LNCaP clone FGC (cell line): Measurements from ENCODE around the gene SHKBP1.
A peak's percentile ranks its signal among the peaks of the same experiment; 100 is the strongest.

Experiments
- DNase-seq: peaks from one replicate; pipeline ENCODE4 v3.0.0-alpha.2; 2011; ENCODE audit warnings: low read depth
- H3K4me3 ChIP-seq: 2 replicates; pipeline ENCODE4 v1.5.1; 2011; ENCODE audit warnings: mild to moderate bottlenecking, low read depth, low read length, control low read depth
- CTCF ChIP-seq: IDR thresholded peaks from 2 replicates; pipeline ENCODE4 v1.5.1; 2012; ENCODE audit warnings: mild to moderate bottlenecking; ENCODE audit not compliant: control insufficient read depth, insufficient read depth; ENCODE audit errors: extremely low read depth

Gene SHKBP1

GRCh38 chr19:40549007-40549708 lies 27.5 kb upstream of the SHKBP1 start:
- TF ChIP-seq CTCF: peak; percentile 88
- H3K4me3 ChIP-seq: no peak overlapping the region; the same call in 1 of the 2 replicates
- no peak for DNase-seq

- TF ChIP-seq CTCF: no peak
- DNase-seq: no peak
- no peak overlapping the region for H3K4me3 ChIP-seq
These were observed 25.7 kb upstream of the SHKBP1 start for GRCh38 chr19:40550951-40551350.

- TF ChIP-seq CTCF: no peak
- no peak for DNase-seq
- H3K4me3 ChIP-seq: no peak overlapping the region
These were observed 23.8 kb upstream of the SHKBP1 start for GRCh38 chr19:40552848-40553247.

GRCh38 chr19:40553885-40554857 lies 22.5 kb upstream of the SHKBP1 start:
- DNase-seq: no peak
- no peak overlapping the region for H3K4me3 ChIP-seq
- no peak for TF ChIP-seq CTCF

- H3K4me3 ChIP-seq: no peak overlapping the region
- no peak for TF ChIP-seq CTCF
- DNase-seq: no peak
These were observed 20.5 kb upstream of the SHKBP1 start for GRCh38 chr19:40555978-40556689.

- no peak overlapping the region for H3K4me3 ChIP-seq
- no peak for TF ChIP-seq CTCF
- DNase-seq: no peak
These were observed 19.6 kb upstream of the SHKBP1 start for GRCh38 chr19:40556953-40557530.
